Suppressor macrophage treated with lipopolysaccharide for 1 hour (primary cell): ENCODE results near the gene ZNF862.

Experiments
- DNase-seq, 3 donors: peaks; one replicate each; pipeline ENCODE4 v3.0.0-alpha.2; 2020 to 2022

The ZNF862 gene

DNA sequence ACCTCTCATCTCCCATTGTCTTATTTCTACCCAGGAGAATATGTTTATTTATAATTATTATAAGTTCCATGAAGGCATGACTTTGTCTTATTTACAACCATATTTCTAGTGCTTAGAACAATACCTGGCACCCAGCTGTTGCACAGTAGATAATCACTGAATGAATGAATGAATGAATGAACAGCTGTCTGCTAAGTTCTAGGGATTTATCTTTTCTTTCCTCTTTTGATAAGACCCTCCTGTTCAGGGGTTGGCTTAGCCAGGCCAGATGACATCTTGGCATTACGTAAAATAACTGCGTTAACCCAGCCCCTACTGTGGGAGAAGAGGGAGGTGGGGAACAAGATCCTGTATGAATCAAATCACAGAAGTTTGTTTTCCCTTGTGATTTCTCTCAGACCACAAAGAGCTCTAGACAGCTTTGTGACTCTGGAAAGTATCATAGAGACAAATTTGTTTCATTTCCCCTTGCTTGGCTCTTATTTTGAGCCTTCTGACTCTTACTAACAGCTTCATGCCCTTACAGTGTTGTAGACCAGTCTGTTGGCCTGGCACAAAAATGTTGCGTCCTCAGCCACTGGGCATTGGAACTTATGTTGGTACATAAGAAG lies 8.4 kb downstream of the ZNF862 start:
- DNase-seq, result peak; percentile 8 to 39 (median 22)

- DNase-seq, result no peak
These were observed 11.0 kb downstream of the ZNF862 start for GRCh38 chr7:149849174-149849573.

- DNase-seq, result no peak
These were observed 11.9 kb downstream of the ZNF862 start for GRCh38 chr7:149850007-149850594.

DNA sequence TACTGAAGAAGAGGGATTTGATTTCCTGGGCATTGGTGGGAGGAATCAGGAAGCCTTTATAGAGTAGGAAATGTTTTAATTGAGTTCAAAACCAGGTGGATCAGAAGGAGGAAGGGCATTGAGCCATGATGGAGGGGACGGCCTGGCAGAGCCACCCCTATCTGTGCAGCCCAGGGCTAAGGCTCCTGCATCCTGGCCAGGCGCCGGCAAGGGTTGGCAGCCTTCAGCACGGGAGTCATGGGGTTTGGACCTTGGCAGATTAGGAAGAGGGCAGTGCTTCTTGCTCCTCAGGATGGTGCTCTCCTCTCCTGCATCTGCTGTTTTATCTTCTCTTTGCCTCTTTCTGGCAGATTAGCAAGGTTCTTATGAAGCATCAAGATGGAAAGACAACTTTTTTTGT lies 12.5 kb downstream of the ZNF862 start:
- no peak for DNase-seq

DNA sequence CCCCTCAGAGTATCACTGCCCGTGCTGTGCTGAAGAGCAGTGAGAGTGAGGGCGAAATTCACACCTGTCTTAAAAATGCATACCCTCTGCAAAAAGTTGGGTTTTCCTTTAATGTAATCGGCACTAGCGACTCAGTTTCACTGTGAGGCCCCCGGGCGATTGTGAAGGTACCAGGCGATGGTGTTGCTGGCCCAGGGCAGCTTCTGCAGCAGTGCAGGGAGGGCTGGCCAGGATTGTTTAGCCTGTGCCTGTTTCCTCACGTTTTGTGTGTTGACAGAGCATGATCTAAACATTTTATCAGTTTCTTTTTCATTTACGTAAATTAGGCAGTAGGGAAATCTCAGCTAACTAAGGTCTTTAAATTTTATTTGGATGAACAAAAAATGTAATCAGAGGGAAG lies 13.3 kb downstream of the ZNF862 start:
- DNase-seq, result no peak

DNA sequence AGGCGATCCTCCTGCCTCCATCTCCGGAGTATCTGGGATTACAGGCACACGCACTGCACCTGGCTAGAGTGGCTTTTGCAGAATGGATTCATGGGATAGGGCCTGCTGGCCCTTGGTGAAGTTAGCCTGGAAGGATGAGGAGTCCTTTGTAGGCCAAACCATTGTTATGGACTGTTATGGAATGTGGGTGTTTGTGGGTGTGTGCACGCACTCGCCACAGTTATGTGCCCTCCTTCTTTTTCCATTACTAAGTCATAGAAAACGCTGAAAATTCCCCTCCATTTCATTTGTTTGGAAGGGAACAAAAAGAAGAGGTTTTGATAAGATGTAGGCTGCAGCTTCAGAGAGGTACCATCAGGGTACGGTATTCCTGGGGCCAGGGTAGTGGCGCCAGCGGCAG lies 15.0 kb downstream of the ZNF862 start:
- DNase-seq, result no peak

- no peak for DNase-seq
These were observed 16.6 kb downstream of the ZNF862 start for GRCh38 chr7:149854611-149855360.

- DNase-seq, result no peak
These were observed 17.5 kb downstream of the ZNF862 start for GRCh38 chr7:149855361-149856305.

- no peak for DNase-seq
These were observed 18.4 kb downstream of the ZNF862 start for GRCh38 chr7:149856583-149856982.

GRCh38 chr7:149859369-149859768 lies 21.2 kb downstream of the ZNF862 start:
- DNase-seq, result no peak

DNA sequence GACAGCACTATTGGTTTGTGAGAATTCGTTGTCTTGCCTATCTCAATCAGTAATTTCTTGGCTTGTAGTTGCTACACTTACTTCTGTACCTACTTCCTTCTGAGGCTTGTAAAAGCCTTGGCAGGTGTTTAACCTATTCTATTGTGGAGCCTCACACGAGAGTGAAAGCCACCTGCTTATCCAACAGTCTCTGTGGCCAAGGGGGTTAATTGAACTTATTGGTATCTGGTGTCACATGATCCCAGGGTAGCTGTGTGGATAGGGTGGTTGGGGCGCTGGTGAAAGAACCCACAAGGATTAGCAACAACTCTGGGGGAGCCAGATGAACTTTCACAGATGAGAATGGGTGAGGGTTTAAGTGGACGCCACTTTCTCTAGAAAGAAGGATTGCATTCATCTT lies 21.7 kb downstream of the ZNF862 start:
- no peak for DNase-seq

- DNase-seq, result peak in 2 of 3 donors; percentile 16 to 25
These were observed 22.9 kb downstream of the ZNF862 start for GRCh38 chr7:149860821-149861727.

GRCh38 chr7:149861728-149862045 lies 23.5 kb downstream of the ZNF862 start:
- no peak for DNase-seq

DNA sequence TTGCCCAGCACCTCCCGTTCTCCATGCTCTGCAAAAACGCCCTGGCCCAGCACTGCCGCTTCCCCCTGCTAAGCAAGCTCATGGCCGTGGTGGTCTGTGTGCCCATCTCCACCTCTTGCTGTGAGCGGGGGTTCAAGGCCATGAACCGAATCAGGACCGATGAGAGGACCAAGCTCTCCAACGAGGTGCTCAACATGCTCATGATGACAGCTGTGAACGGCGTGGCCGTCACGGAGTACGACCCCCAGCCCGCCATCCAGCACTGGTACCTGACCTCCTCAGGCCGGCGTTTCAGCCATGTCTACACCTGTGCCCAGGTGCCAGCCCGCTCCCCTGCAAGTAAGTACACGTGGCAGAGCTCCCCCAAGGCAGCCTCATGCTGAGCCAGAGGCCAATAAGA lies 24.0 kb downstream of the ZNF862 start:
- DNase-seq, result no peak

DNA sequence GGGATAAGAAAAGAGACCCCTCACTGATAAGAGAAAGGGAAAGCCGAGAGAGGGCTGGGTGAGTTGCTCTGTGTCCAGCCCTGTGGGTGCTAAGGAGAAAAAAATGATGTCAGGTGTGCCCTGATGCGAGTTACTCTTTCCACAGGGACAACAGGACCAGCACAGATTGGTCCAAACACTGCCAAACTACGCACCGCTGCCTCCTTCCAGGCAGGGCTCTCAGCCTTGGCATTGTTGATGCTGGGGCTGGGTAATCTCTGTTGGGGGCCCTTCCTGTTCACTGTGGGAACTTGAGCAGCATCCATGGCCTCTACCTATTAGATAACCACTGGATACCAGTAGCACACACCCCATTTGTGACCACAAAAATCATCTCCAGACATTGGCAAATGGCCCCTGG lies 25.3 kb downstream of the ZNF862 start:
- no peak for DNase-seq

- DNase-seq, result no peak
These were observed 25.8 kb downstream of the ZNF862 start for GRCh38 chr7:149864023-149864422.

GRCh38 chr7:149864751-149865150 lies 26.6 kb downstream of the ZNF862 start:
- no peak for DNase-seq

DNA sequence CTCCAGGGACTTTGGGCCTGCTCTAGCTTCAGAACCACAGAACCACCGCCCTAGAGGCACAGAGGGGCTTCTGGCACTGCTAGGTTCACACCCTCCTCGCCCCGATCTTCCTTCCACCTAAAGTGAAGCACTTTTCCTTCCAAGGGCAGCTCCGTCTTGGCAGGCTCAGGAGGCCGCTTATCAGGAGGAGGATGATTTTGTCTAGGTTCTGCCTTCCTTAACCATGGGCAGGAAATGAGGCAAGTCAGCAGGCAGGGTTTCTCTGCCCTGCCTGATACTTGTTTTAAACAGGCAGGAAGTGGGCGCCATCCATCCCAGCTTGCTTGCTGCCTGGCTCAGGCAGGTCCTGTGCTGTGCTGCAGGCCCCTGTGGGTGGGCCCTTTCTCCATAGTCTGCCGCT lies 27.3 kb downstream of the ZNF862 start:
- DNase-seq, result no peak

DNA sequence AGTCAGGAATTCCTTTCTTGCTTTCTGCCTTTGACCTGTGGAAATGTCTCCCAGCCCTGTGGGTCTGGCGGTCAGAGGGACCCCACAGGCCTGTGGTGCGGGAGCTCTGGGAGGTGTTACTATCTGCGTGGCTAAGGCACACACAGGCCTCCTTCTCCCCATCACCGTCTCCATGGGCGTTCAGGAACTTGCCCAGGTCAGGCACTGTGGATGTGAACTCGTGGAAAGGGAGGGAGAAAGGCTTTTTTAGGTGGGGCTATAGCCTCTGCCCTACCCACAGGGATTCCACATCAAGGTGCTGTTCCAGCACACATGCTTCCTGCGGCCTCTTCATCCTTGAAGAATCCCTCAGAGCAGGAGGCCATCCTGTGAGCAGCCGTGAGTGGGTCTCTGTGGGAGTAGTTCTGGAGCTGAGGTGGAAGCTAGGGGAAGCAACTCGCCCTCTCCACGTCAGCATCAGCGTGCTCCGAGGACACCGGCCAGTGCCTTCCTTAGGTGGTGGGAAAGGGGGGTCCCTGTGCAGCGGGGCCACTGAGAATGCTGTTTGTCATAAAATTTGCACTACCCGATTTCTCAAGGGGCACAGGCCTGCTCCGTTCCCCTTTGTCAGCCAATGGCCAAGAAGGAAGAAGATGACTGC lies 28.1 kb downstream of the ZNF862 start:
- DNase-seq, result peak in 2 of 3 donors; percentile 12 to 25

DNA sequence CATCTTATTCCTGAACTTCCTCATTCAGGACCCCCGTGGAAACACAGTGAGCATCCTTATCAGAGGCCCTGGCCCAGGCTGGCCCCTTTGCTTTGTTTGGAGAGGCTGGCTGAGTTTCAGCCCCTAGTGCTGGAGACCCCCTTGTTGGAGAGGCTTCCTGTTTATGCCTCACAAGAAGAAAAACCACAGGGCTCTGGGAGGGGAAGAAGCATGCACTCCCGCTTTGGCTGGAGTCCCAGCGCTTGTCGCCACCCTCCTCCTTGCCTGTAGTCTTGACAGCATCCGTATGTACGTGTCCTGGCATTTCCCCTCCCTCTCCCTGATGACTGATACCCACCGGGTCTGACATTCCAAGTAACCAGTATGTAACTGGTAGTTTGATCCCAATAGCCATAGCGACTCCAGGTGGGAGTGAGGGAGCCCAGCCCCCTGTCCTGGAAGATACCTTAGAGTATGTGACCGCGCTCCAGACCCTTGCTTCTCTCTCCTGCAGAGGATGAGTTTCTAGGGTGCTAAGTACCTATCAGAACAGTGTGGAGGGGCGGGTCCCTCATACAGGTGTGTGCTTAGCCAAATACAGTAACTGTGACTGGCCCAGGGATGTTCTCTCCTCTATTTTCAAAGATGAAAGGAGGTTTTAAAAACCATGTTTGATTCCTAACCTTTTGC lies 28.7 kb downstream of the ZNF862 start:
- DNase-seq, result peak; percentile 47 to 69 (median 60)
